SH-SY5Y (cell line): ENCODE measurements around the gene FAM3C.

Source experiments
- GATA2 ChIP-seq: IDR thresholded peaks from 2 replicates; pipeline ENCODE4 v1.6.1; 2011; ENCODE audit warnings: mild to moderate bottlenecking, low read depth, low read length
- GATA3 ChIP-seq: IDR thresholded peaks from 2 replicates; pipeline ENCODE4 v1.6.1; 2011; ENCODE audit warnings: low read depth, mild to moderate bottlenecking, low read length, moderate library complexity

The FAM3C gene, protein sequence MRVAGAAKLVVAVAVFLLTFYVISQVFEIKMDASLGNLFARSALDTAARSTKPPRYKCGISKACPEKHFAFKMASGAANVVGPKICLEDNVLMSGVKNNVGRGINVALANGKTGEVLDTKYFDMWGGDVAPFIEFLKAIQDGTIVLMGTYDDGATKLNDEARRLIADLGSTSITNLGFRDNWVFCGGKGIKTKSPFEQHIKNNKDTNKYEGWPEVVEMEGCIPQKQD

DNA sequence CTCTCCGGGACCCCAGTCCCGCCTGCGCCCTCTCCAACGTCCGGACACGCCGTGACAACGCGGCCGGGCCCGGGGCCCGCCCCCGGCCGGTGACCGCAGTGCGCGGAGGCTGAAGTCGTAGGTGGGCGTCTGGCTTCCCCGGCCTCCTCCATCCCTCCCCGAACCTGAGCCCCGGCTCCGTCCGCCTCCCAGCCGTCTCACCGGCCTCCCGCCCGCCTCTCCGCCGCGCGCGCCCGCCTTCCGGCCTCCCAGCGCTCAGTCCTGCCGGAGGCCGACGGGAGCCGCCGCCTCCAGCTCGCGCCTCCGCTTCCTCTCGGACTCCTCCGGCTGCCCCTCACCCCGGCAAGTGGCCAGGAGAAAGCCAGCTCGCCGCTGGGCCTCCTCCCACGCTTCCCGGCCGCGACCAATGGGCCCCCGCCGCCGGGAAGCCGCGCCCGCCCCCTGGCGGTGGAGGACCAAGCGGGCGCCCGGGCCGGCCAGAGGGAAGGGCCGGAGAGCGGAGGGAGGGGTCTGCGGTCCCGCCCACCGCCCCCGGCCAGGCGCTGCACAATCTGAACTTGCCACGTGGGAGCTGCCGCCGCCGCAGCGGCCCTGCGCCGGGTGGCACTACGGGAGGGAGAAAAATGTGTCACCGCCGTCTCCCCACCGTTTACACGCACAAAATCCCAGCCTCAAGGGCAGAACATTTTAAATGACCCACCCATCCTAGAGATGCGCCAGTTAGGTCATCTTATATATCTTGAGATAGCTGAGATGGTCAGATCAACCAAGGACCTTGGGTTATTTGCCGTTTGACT, at the start of gene FAM3C:
Gene FAM3C (minus strand): TSS at position 348 of the 797 bp plus-strand sequence. CDS start 13,339 bp downstream, outside the sequence.
- TF ChIP-seq GATA3 (no peak), GATA2 (no peak; the same call in 1 of the 2 replicates)

DNA sequence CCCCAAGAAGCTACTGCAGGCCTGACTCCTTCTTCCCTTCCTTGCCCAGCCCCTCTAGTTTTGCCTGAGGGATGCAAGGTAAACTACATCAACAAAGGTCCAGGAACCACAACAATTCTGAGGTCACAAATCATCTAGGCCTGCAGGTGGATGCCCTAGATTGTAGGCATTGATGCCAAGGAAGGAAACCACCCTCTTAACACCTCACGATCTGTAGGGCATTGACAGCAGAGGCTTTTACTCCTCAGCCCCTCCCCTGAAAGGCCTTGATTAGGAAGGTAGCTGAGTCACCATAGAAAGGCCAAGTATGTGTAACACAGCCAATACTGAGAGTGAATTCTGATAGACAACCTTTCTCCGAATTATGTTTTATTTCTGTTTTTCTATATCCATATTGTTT, 46.7 kb upstream of the FAM3C start:
- TF ChIP-seq GATA2 (no peak), GATA3 (no peak)

DNA sequence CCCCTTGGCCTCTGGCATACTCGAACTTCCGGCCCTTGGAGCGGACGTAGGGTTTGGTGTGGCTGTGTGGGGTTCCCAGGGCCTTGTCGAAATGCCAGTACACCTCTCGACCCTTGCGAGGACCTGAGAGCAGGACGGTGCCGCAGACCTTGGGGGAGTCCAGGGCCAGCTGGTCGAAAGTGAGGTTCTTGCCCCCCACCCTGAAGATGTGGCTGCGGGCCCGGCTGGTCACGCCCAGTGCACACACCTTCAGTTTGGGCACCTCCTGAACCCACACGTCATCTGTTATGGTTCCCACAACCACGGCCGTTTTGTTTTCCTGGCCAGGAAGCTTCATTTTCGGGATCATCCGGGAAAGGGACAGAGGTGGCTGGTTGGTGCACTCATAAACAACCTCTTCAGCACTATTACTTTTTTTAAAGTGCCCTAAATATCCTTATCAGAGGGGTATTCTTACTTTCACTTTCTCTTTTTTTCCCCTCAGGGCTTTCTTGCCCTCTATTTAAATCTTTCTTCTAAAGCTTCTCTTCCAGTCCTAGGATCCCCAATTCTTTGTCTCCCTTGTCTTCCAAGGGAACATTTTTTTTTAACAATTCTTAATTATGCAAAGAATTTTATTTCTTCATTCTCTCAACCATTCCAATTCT, 44.9 kb upstream of the FAM3C start:
- TF ChIP-seq GATA2: no peak
- TF ChIP-seq GATA3: no peak

DNA sequence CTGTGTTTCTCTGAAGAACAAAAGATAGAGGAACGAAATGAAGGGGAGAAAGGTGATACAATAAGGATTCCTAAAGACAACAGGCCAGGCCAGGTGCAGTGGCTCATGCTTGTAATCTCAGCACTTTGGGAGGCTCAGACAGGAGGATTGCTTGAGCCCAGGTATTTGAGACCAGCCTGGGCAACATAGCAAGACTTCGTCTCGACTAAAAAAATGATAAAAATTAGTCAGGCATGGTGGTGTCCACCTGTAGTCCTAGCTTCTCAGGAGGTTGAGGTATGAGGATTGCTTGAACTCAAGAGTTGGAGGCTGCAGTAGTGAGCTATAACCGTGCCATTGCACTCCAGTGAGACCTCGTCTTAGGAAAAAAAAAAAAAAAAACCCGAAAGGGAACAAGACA, 41.4 kb upstream of the FAM3C start:
- TF ChIP-seq GATA3 (no peak), GATA2 (no peak)

DNA sequence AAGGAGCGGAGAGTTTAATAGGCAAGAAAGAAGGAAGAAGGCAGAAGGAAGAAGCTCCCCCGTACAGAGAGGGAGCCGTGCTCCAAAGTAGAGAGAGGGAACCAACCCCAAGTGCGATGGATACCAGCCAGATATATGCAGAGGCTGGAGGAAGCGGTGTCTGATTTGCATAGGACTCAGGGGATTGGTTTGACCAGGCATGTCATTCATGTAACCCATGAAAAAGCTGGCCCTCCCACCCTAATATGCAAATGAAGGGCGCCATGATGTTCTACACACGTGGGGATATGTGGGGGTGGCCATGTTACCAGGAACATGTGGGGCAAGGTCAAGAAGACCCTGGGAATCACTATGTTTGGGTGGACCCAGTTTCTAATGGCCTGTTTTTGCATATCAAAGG, 40.6 kb upstream of the FAM3C start:
- no peak for TF ChIP-seq GATA3
- no peak for TF ChIP-seq GATA2

DNA sequence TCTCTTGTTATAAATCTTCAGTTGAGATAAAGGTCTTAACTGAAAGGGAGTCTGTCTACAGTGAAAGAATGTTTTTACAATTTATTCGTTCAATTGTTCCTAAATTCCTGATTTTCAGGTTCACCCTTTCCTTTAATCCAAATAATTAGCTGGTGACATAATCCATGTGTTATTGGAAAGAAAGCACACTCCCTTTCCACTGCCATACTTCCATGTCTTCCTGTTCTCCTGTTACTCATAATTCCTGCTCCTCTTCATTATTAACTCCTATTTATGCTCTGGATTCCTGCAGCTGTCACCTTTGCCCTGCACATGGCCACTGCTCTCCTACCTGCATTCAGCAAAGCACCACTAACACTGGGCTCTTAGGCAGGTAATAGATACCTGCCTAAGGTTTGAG, 40.0 kb upstream of the FAM3C start:
- no peak for TF ChIP-seq GATA3

DNA sequence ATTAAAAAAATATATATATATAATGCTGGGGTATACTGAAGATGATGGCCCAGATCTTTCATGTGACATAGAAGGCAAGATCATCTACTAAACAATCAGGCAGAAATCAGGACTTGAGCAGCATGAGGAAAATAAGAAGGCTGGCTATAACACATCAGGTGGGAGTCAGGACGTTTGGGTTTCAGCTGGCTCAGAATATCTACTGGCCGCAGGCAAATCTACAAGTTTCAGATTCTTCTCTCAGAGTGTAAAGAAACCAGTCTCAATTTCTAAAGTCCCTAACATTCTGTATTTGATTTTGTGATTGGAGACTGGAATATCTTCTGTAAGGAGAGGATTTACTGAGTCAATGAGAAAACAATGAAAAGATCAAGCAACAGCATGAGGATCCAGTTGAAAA, 37.7 kb upstream of the FAM3C start:
- TF ChIP-seq GATA2 (no peak), GATA3 (no peak)

DNA sequence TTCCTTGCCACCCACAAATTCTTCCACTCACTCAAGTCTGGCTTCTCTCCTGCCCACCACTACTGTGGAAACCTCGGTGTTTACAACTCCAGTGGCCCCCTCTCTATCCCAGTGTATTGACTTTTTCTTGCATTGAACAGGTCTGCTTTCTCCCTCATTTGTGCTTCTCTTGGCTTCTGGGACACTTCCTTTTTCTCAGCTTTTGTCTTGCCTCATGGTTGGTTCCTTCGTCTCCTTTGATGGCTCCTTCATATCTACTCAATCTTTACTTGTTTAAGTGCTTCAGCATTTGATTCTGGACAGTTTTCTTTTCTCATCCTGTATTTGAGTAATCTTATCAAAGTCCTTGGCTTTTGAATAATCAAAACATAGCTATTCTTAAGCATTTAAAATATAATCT, 35.9 kb upstream of the FAM3C start:
- TF ChIP-seq GATA2 (no peak), GATA3 (no peak)

DNA sequence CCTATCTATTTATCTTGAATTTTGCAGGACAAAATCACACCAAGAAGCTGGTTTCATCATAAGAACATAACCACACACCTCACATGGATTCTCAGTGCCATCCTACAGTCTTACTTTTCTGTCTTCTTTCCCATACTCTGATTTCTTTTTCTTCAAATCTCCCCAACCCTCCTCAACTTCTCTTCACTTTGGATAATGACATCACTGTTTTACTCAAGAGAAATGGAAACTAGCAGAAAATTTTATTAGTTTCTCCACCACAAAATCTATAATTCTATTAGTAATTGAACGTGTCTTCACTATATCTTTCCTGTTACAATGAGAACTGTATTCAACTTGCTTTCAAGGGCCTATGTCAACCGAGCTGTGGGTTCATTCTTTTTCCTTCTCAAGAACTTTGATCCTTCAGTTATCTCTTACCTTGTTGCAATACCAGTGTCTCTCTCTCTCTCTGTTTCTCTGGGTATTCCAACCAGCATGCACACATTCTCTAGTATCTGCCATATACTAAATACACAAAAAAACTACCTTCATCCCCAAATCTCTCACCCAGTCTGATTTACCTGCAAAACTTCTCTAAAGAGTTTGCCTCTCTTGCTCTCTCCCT, 35.4 kb upstream of the FAM3C start:
- TF ChIP-seq GATA3: no peak
- no peak for TF ChIP-seq GATA2

DNA sequence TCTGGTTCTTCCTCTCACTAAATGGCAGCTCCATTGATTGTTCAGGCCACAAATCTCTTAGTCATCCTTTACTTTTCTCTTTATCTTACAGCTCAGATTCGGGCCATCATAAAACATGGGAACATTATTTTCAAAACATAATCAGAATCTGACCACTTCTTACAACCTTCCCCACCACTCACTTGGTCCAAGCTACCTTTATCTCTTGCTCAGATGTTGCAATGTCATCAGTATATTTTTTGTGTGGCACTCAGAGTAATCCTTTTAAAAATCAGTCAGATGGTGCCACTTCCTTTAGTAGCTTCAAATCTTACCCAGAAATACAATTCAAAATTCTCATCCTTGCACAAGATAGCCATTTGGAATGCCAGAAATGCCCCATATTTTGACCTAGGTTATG, 34.5 kb upstream of the FAM3C start:
- TF ChIP-seq GATA3: no peak
- no peak for TF ChIP-seq GATA2

DNA sequence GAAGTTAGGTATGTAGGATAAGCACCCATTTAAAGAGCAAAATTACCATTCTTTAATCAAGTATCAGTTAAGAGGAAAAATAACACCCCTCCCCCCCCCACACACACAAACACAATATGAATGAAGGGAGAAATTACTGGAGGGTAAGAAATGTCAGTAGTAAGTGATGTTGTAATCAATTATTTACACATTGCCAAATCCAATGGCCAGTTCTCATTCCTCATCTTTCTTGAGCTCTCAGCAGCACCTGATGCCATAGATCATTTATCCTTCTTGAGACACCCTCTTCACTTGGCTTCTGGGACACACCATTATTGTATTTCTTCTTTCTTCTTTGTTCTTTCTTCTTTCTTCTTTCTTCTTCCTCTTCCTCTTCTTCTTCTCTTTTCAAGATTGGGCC, 33.7 kb upstream of the FAM3C start:
- TF ChIP-seq GATA2 (no peak), GATA3 (no peak)

DNA sequence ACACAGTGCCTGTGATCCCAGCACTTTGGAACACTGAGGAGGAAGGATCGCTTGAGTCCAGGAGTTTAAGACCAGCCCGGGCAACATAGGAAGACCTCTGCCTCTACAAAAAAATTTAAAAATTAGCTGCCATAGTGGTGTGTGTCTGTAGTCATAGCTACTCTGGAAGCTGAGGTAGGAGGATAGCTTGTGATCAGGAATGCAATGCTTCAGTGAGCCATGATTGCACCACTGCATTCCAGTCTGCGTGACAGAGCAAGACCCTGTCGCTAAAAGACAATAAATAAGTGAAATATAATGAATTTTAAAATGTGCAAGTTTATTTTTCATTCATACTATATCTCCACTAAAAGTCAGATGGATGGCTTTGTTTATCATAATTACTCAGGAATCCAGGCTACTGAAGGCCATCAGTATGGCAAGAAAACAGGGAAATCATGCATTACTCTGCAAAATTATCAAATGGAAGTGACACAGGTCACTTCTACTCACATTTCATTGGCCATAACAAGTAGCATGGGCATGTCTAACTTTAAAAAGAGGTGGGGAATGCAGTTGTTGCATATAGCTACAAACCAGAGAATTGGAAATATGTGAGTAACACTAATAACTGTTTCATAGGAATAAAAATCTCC, 32.9 kb upstream of the FAM3C start:
- TF ChIP-seq GATA2 (no peak), GATA3 (no peak)

DNA sequence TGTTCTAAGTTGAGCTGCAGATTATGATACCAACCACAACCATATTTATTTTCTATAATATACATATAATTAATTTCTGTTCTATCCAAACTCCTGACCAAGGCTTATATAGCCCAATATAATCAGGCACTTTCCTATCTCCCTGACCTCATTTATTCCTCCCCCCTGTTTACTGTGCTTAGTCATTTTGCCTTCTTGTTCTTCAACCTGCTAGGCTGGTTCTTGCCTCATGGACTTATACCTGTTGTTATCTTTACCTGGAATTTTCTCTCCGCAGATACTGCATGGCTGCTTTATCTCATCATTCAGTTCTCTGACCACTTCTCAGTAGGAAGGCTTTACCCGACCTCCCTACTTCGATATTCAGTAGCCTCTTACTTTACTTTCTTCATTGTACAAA, 24.9 kb upstream of the FAM3C start:
- TF ChIP-seq GATA2 (no peak), GATA3 (no peak)
